SH-SY5Y (cell line): ENCODE results near the gene OR10P1.

ENCODE experiments used
- GATA2 ChIP-seq: IDR thresholded peaks from 2 replicates; pipeline ENCODE4 v1.6.1; 2011; ENCODE audit warnings: mild to moderate bottlenecking, low read depth, low read length
- GATA3 ChIP-seq: IDR thresholded peaks from 2 replicates; pipeline ENCODE4 v1.6.1; 2011; ENCODE audit warnings: low read depth, mild to moderate bottlenecking, low read length, moderate library complexity

DNA sequence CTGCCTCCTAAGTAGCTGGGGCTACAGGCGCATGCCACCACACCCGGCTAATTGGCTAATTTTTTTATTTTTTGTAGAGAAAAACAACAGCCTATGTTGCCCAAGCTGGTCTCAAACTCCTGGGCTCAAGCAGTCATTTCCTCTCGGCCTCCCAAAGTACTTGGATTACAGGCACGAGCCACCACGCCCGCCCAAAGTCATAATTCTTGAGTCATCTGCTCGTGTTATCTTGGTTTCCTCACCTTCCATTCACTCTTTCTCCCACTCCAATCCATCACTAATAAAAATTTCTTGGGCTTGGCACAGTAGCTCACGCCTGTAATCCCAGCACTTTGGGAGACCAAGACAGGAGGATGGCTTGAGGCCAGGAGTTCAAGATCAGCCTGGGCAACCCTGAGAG is 39.0 kb downstream of the OR10P1 start:
- TF ChIP-seq GATA2 (no peak), GATA3 (no peak)
